Neural progenitor cell (in vitro differentiated cells): Measurements from ENCODE around the gene STOML1. TPM values are rescaled to one million over a fixed set of nuclear protein-coding genes. Genes with fewer than 3 reads are reported as not detected.
"Not testable (repeated sequence)": the region's sequence is repeated elsewhere in the genome, so short reads cannot be mapped to it uniquely, and the experiment has no call there.

ENCODE experiments used
- DNase-seq: peaks from one replicate; pipeline ENCODE4 v3.0.0-alpha.2; 2016; ENCODE audit warnings: low spot score
- H2AFZ ChIP-seq: fragments of 200-600 bp; sonication (generic); replicated peaks from 2 replicates; pipeline ENCODE4 v1.6.1; 2016; ENCODE audit warnings: antibody characterized with exemption
- H3F3A ChIP-seq: fragments of 200-600 bp; sonication (generic); 2 replicates; pipeline ENCODE4 v1.6.1; 2016; ENCODE audit warnings: antibody characterized with exemption, low read depth
- H3K27ac ChIP-seq: fragments of 200-600 bp; sonication (generic); 2 replicates; pipeline ENCODE4 v1.5.1; 2016; ENCODE audit warnings: mild to moderate bottlenecking
- H3K27me3 ChIP-seq: fragments of 200-600 bp; sonication (generic); 2 replicates; pipeline ENCODE4 v1.6.1; 2016; ENCODE audit warnings: mild to moderate bottlenecking, moderate library complexity
- H3K36me3 ChIP-seq: fragments of 200-600 bp; sonication (generic); 2 replicates; pipeline ENCODE4 v1.5.1; 2016
- H3K4me1 ChIP-seq: fragments of 200-600 bp; sonication (generic); 2 replicates; pipeline ENCODE4 v1.6.1; 2016; ENCODE audit warnings: mixed run types
- H3K4me2 ChIP-seq: fragments of 200-600 bp; sonication (generic); 2 replicates; pipeline ENCODE4 v1.6.1; 2016
- H3K4me3 ChIP-seq: fragments of 200-600 bp; sonication (generic); 2 replicates; pipeline ENCODE4 v1.5.1; 2016
- H3K79me2 ChIP-seq: fragments of 200-600 bp; sonication (generic); 2 replicates; pipeline ENCODE4 v1.6.1; 2016; ENCODE audit warnings: low read depth
- H3K9ac ChIP-seq: fragments of 200-600 bp; sonication (generic); 2 replicates; pipeline ENCODE4 v1.6.1; 2016
- H3K9me3 ChIP-seq: fragments of 200-600 bp; sonication (generic); 2 replicates; pipeline ENCODE4 v1.5.1; 2016; ENCODE audit warnings: low read depth
- H4K20me1 ChIP-seq: fragments of 200-600 bp; sonication (generic); 2 replicates; pipeline ENCODE4 v1.6.1; 2016; ENCODE audit warnings: low read depth
- H3K27ac Mint-ChIP-seq: 3 replicates; pipeline ENCODE4 v1.8.0; 2021; ENCODE audit warnings: mixed read lengths
- H3K27me3 Mint-ChIP-seq: 2 replicates; pipeline ENCODE4 v1.8.0; 2022; ENCODE audit warnings: low read depth, mild to moderate bottlenecking, inconsistent platforms, moderate library complexity, mixed read lengths; ENCODE audit not compliant: insufficient read depth
- H3K36me3 Mint-ChIP-seq: 3 replicates; pipeline ENCODE4 v1.8.0; 2021; ENCODE audit warnings: mixed read lengths
- H3K4me1 Mint-ChIP-seq: 3 replicates; pipeline ENCODE4 v1.8.0; 2021; ENCODE audit warnings: mixed read lengths
- H3K4me3 Mint-ChIP-seq: 3 replicates; pipeline ENCODE4 v1.8.0; 2021; ENCODE audit warnings: mild to moderate bottlenecking, moderate library complexity, mixed read lengths
- H3K9me3 Mint-ChIP-seq: 3 replicates; pipeline ENCODE4 v1.8.0; 2020; ENCODE audit warnings: mixed read lengths
- CTCF ChIP-seq: fragments of 200-600 bp; sonication (generic); IDR thresholded peaks from 2 replicates; pipeline ENCODE4 v1.5.1; 2017; ENCODE audit warnings: antibody characterized with exemption, mild to moderate bottlenecking
- EZH2 ChIP-seq: fragments of 200-600 bp; sonication (generic); IDR thresholded peaks from 2 replicates; pipeline ENCODE4 v1.6.1; 2017; ENCODE audit warnings: antibody characterized with exemption, mild to moderate bottlenecking, moderate library complexity
- EZH2phosphoT487 ChIP-seq: fragments of 200-600 bp; sonication (generic); IDR thresholded peaks from 2 replicates; pipeline ENCODE4 v1.6.1; 2017; ENCODE audit warnings: antibody characterized with exemption
- total RNA-seq: library from RNA; depleted of rRNA; stranded (reverse); fragments of >200 nt; gene quantifications from 2 replicates; pipeline ENCODE4 v1.2.3, GENCODE V29; 2015; ENCODE audit warnings: low replicate concordance

The STOML1 gene
- total RNA-seq, 1 donor from 2014 or later, result 2.0 TPM

GRCh38 chr15:73979636-73980035 is 12.5 kb downstream of the STOML1 start:
- Histone ChIP-seq H3K4me2 (no peak overlapping the region), H3K27ac (no peak overlapping the region), H3K4me1 (no peaks in the 10 kb centered on the region), H3K79me2 (no peaks in the 10 kb centered on the region), H3K36me3 (no peaks in the 10 kb centered on the region), H4K20me1 (no peaks in the 10 kb centered on the region), H3K4me3 (no peak overlapping the region), H3K9ac (no peak overlapping the region), H3K9me3 (no peaks in the 10 kb centered on the region), H3K27me3 (peaks cover 17% of the 10 kb centered on the region), H3F3A (no peaks in the 10 kb centered on the region), H2AFZ (no peak overlapping the region)
- Mint-ChIP-seq H3K27ac (no peak overlapping the region), H3K27me3 (peaks cover 10% of the 10 kb centered on the region), H3K9me3 (no peaks in the 10 kb centered on the region), H3K4me1 (peaks cover 12% of the 10 kb centered on the region), H3K4me3 (no peak overlapping the region), H3K36me3 (peaks cover 5% of the 10 kb centered on the region)
- DNase-seq, result no peak
- TF ChIP-seq EZH2 (no peak), EZH2phosphoT487 (no peak), CTCF (no peak)

GRCh38 chr15:73978896-73979295 is 13.2 kb downstream of the STOML1 start:
- no peak overlapping the region for H3K4me3 Mint-ChIP-seq
- Histone ChIP-seq H3K79me2 (no peaks in the 10 kb centered on the region), H3K4me1 (no peaks in the 10 kb centered on the region), H3K27me3 (peaks cover 17% of the 10 kb centered on the region), H3K27ac (no peak overlapping the region), H3K4me3 (no peak overlapping the region), H3F3A (no peaks in the 10 kb centered on the region), H3K36me3 (no peaks in the 10 kb centered on the region), H3K9ac (no peak overlapping the region), H4K20me1 (no peaks in the 10 kb centered on the region), H3K9me3 (no peaks in the 10 kb centered on the region), H3K4me2 (no peak overlapping the region), H2AFZ (no peak overlapping the region)
- H3K4me1 Mint-ChIP-seq, result peaks cover 7% of the 10 kb centered on the region
- DNase-seq, result no peak
- H3K27me3 Mint-ChIP-seq, result peaks cover 10% of the 10 kb centered on the region
- no peaks in the 10 kb centered on the region for H3K36me3 Mint-ChIP-seq
- no peaks in the 10 kb centered on the region for H3K9me3 Mint-ChIP-seq
- TF ChIP-seq EZH2phosphoT487 (no peak), CTCF (no peak), EZH2 (no peak)
- H3K27ac Mint-ChIP-seq, result no peak overlapping the region

- not testable (repeated sequence) for H2AFZ ChIP-seq, H3K79me2 ChIP-seq, H3K4me1 Mint-ChIP-seq, H3K36me3 ChIP-seq, H4K20me1 ChIP-seq, H3F3A ChIP-seq, H3K9ac ChIP-seq, H3K4me3 ChIP-seq, DNase-seq, H3K4me2 ChIP-seq, H3K27me3 Mint-ChIP-seq, H3K4me3 Mint-ChIP-seq, H3K9me3 ChIP-seq, H3K27ac ChIP-seq, H3K27ac Mint-ChIP-seq, H3K36me3 Mint-ChIP-seq, H3K4me1 ChIP-seq, H3K9me3 Mint-ChIP-seq
- H3K27me3 ChIP-seq, result peaks cover 30% of the 10 kb centered on the region
These were observed 16.5 kb downstream of the STOML1 start for GRCh38 chr15:73975440-73976125.

- peaks cover 30% of the 10 kb centered on the region for H3K27me3 ChIP-seq
- not testable (repeated sequence) for H3K79me2 ChIP-seq, H3K4me2 ChIP-seq, H3K36me3 ChIP-seq, H3K27me3 Mint-ChIP-seq, H3K9me3 Mint-ChIP-seq, DNase-seq, H3K9me3 ChIP-seq, H4K20me1 ChIP-seq, H3K27ac ChIP-seq, H3K9ac ChIP-seq, H3F3A ChIP-seq, H3K36me3 Mint-ChIP-seq, H2AFZ ChIP-seq, H3K4me3 ChIP-seq, H3K27ac Mint-ChIP-seq, H3K4me1 ChIP-seq, H3K4me3 Mint-ChIP-seq, H3K4me1 Mint-ChIP-seq
These were observed 18.4 kb downstream of the STOML1 start for GRCh38 chr15:73973683-73974200.
